AG10803 (cell line): ENCODE results near the gene NPSR1.

Source experiments
- DNase-seq: peaks from one replicate; pipeline ENCODE4 v3.0.0; 2010; ENCODE audit warnings: low read depth
- H3K4me3 ChIP-seq: 2 replicates; pipeline ENCODE4 v1.5.1; 2011; ENCODE audit warnings: mild to moderate bottlenecking, low read length, control low read depth
- TF ChIP-seq, protein P1 (sequence below): conservative IDR thresholded peaks from 2 replicates; pipeline ENCODE4 v1.5.1; 2011; ENCODE audit warnings: mild to moderate bottlenecking, low read length, control low read depth, inconsistent platforms

NPSR1 gene

DNA sequence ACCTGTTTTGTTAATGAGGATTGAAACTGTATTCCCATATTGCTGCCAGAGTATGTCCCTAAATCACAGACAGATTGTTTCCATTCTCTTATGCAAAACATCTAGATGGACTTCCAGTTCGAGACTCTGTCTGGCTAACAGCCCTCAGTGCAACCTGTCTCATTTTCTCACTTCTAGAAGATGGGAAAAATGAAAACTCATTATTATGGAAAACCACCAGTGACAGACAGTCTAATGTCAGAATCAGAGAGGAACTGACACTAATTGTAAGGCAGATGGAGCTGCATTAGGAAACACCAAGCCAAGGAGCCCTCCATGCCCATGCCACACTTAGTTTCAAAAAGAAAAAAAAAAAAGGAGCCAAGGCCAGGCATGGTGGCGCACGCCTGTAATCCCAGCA is 61.6 kb downstream of the NPSR1 start:
- DNase-seq, result no peak
- H3K4me3 ChIP-seq, result no peak overlapping the region
- TF ChIP-seq, protein P1, sequence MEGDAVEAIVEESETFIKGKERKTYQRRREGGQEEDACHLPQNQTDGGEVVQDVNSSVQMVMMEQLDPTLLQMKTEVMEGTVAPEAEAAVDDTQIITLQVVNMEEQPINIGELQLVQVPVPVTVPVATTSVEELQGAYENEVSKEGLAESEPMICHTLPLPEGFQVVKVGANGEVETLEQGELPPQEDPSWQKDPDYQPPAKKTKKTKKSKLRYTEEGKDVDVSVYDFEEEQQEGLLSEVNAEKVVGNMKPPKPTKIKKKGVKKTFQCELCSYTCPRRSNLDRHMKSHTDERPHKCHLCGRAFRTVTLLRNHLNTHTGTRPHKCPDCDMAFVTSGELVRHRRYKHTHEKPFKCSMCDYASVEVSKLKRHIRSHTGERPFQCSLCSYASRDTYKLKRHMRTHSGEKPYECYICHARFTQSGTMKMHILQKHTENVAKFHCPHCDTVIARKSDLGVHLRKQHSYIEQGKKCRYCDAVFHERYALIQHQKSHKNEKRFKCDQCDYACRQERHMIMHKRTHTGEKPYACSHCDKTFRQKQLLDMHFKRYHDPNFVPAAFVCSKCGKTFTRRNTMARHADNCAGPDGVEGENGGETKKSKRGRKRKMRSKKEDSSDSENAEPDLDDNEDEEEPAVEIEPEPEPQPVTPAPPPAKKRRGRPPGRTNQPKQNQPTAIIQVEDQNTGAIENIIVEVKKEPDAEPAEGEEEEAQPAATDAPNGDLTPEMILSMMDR, result no peak

DNA sequence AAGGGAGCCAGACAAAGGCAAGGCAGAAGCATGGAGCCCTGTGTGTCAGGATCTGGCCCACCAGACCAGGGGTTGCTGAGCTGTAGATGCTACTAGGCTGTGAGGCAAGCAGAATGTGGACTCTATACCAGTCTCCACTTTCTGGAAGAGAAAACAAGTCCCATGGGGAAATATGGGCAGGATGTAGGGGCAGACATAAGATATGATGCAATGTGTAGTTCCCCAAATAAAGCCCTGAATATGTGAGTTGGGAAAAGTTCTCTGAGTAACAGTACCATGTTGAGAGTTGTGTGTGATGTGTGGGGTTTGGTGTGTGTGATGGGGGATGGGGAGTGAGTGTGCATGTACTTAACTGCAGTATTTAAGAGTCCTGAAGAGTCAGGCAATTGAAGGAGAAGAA is 62.3 kb downstream of the NPSR1 start:
- H3K4me3 ChIP-seq, result no peak overlapping the region
- no peak for DNase-seq
- TF ChIP-seq, protein P1, result no peak

DNA sequence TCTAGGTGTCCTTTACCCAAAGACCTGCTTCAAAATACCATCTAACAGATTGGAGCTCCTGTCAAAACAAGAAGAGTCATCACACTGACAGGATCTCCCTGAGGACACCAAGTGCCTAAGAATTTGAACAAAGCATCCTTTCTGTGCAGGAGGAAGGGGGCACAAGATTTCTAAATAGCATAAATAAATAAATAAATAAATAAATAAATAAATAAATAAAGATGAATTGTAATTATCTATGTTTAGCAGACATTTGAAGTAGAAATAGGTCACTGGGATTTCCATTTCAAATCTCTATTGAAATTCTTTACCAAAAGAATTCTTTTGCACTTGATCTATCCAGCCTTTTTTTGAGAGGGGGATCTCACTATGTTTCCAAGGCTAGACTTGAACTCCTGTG is 65.3 kb downstream of the NPSR1 start:
- DNase-seq, result no peak
- no peak overlapping the region for H3K4me3 ChIP-seq
- TF ChIP-seq, protein P1, result no peak

DNA sequence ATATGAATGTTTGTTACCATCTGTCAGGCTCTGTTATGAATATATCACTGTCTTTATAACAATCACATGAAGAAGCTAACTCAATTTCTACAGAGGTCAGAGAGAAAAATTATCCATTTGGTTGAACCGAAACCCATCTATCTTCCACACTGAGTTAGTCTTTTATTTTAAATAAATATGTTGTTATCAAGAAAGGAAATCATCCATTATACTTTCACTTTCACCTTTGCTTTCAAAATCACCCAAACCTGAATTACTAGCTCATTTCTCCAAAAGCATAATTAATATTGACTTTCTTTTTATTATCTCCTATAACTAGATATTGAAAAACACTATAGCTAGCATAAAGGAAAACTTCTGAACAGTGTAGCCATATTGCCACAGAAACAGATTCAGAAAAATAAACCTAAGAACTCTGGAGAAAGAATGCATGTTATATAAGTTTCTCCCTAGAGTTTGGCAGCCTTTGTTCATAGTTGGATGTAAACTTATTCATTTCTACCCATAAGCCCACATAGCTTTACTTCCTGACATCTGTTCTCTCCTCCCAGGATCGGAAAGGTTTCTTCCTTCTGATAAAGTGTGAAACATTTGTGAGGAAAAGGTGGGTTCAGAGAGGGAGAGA is 66.0 kb downstream of the NPSR1 start:
- no peak overlapping the region for H3K4me3 ChIP-seq
- TF ChIP-seq, protein P1, result no peak
- no peak for DNase-seq

DNA sequence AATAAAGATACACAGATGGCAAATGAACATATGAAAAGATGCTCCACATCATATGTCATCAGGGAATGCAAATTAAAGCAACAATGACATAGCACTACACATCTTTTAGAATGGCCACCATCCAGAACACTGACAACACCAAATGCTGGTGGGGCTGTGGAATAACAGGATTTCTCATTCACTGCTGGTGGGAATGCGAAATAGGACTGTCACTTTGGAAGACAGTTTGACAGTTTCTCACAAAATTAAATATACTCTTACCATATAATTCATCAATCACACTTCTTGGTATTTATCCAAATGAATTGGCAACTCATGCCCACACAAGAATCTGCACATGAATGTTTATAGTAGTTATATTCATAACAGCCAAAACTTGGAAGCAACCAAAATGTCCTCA is 68.2 kb downstream of the NPSR1 start:
- no peak overlapping the region for H3K4me3 ChIP-seq
- TF ChIP-seq, protein P1, result no peak
- DNase-seq, result no peak

DNA sequence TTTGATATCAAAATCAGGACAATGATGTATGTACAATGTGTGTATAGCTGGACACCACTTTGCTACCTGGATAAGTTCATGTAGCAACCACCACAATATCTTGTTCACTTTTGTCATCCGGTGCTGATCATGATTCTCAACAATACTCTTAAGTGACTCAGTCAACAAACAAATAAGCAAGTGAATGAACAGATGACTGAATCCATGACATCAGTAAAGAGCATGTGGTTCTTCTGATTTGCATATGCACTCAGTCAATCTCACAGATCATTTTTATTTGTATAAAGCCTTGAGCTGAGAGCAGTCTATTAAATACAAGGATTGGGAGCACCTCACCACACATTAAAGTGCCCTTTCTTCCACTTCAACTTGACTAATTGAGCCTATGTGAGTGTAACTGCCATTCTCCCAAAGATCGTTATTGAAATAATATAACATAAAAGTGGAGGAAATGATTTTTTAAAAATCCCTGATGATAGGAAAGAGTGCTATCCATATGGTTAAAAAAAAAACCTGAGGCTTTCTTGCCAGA is 69.5 kb downstream of the NPSR1 start:
- TF ChIP-seq, protein P1, result no peak
- no peak for DNase-seq
- H3K4me3 ChIP-seq, result no peak overlapping the region

DNA sequence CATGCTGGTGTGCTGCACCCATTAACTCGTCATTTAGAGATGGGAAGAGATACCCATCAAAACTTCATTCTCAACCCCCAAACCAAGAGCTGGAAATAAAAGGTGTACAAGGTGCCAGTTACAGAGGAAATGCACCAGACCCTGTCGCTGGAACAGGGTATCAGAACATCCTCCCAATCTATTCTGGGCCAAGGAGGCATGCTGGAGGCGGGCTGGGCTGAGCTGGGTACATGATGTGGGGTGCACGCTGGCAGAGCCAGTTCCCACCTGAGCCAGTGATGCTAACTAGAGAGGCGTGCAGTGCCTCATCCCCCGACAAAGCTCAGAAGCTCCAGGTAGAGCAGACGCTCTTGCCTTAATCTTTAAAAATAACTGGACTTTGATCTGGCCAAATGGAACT is 70.1 kb downstream of the NPSR1 start:
- no peak overlapping the region for H3K4me3 ChIP-seq
- TF ChIP-seq, protein P1, result no peak
- DNase-seq, result no peak
